HG03469 (cell line): ENCODE measurements around the gene NUCB1.
A peak's percentile ranks its signal among the peaks of the same experiment; 100 is the strongest.
"Not testable (repeated sequence)": the region's sequence is repeated elsewhere in the genome, so short reads cannot be mapped to it uniquely, and the experiment has no call there.

Experiments
- ATAC-seq: cut with Tn5 transposase; IDR thresholded peaks from one replicate; pipeline ENCODE4 v1.9.1; 2021; ENCODE audit warnings: mild to moderate bottlenecking, moderate library complexity, moderate number of reproducible peaks; ENCODE audit not compliant: unreplicated experiment

Gene NUCB1

DNA sequence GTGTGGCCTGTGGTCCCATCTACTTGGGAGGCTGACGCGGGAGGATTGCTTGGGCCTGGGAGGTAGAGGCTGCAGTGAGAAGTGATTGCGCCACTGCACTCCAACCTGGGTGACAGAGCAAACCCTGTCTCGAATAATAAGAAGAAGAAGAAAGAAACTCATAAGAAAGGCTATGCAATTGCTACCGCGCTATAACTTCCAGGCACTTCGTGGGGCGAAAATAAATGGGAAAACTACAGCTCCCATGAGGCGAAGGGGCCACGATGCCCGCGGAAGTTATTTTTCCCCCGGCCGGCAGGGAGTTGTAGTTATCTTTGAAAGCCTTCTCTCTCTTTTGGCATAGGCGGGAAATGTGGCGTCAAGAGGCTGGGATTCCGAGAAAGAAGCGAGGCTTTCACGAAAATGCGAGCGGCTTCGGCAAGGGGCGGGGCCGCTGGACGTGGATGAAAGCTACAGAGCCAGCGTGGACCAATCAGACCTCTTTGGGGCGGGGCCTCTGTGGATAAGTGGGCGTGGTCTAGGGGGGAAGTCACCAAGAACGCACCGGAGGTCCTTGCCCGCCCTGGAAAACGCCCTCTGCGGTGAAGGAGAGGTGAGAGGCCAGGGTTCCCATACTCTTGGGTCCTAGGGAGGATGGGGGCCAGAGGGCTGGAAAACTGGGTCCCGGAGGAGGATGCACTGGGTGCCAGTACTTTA, at the start of gene NUCB1:
TSS of gene NUCB1 (plus strand) at position 532 of the 696 bp plus-strand sequence. CDS start 485 bp downstream, outside the sequence.
- peak; percentile 56 for ATAC-seq

DNA sequence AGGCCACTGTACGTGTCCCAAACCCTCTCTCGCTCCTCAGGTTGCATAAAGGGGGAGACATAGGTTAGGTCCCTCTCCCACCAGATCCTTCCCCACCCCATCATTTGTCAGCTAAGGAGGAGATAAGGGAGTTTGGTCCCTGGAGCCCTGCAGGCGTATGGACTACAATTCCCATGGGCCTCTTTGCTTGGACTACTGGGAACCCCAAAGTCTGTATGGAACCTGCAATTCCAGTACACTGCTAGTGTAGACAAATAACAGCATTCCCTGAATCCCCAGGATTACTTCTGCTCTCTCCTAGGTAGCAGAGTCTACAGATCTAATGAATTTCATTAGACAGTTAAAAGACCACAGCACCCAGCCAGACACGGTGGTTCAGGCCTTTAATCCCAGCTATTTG, 47.8 kb upstream of the NUCB1 start:
- ATAC-seq: no peak

DNA sequence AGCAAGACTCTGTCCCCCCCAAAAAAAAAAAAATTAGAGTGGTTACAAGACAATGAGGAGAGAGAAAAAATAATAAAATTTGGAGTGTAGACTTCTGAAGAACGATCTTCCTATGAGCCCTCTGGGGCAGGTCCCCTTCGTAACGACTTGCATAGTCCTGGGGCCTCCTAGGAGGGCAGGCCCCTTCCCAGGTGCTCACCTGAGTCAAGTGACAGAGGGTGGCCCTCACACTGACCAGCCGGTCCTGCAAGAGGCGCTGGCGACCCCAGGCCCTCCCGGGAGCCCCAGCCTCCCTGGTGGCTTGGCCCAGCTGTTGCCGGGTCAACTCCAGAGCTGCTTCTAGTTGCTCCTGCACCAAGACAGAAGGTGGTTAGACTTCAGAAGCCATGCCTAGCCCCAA, 46.6 kb upstream of the NUCB1 start:
- no peak for ATAC-seq

- no peak for ATAC-seq
Observed at GRCh38 chr19:48854103-48854502, 46.0 kb upstream of the NUCB1 start.

DNA sequence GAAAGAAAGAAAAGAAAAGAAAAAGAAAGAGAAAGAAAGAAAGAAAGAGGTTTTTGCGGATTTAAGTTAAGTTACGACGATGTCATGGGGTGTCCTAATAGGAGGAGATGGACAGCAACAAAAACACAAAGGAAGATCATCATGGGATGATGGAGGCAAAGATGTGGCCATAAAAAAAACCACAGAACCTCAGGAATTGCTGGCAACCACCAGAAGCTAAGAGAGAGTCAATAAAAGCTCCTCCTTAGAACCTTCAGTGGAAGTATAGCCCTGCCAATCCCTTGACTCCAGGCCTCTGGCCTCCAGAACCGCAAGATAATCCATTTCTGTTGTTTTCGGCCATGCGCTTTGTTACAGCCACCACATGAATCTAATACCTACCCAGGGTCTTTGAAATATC, 43.2 kb upstream of the NUCB1 start:
- ATAC-seq: no peak

GRCh38 chr19:48858984-48859710, 41.0 kb upstream of the NUCB1 start:
- no peak for ATAC-seq

DNA sequence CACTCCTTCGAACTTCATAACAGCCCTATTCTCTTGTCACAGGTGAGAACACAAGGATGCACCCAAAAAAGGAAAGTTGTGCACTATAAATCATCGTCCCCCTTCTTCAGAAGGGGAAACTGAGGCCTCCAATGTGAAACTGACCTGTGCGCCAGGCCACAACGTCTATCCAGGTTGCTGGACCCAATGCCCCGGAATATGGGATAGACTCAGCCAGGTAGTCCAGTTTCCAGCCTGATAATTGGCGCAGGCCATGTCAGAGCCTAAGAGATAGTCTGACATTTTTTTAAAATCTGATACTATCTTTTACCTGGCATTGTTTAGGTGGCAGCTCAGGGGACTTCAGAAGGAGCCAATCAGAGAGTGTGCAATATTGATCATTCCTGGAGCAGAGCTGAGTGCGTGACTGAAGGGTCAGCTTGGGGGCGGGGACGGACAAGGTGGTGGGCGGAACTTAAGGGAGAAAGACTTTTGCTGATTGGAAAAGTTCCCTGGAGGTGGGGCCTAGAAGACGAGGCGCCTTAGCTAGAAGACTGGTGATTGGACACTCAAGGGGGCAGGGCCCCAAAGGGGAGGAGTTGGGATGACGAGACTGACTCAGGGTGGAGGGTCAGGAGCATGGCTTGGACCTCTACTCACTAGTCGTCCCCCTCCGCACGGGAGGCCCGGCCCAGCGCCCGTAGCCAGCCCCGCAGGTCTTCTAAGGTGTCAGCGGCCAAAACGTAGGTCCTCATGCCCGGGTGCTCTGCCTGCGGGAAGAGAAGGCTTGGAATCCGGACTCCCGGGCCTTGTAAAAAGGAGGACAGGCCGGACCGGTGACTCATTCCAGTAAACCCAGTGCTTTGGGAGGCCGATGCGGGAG, 40.2 kb upstream of the NUCB1 start:
- no peak for ATAC-seq

DNA sequence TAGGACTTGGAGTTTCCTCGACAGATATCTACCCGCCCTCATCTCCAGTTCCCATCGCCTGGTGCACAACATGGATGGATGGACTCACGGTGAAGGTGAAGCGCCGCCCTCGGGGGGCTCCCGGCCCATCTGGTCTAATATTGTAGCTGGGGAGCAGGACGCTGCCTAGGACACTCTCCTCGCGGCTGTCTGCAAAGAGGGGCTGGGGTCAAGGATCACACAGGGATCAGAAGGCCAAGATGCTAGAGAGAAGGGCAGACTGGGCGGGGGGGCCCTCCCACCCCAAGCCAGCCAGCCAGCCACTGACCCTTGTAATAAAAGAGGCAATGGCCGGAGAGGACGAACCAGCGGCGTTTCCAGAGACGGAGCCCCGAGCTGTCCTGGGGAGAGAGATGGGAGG, 38.8 kb upstream of the NUCB1 start:
- ATAC-seq: no peak

- ATAC-seq: no peak
Observed at GRCh38 chr19:48862827-48863226, 37.3 kb upstream of the NUCB1 start.

DNA sequence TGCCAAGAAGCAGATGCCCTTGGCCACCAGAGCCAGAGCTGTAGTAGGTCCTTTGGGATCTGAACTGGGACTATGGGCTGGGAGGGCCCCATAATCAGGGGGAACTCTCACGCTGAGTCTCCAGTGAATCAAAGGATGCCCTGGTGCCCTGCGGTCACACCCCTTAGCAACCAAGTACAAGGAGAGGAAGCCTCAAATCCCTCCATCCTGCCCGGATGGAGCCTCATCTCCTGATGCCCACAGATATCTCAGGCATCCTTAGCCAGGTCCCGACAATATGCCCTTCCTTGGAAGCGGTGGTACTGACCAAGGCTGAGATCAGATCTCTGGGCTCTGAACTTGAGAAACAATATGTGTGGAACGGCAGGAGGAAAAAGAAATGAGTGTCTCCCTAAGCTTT, 33.4 kb upstream of the NUCB1 start:
- no peak for ATAC-seq

DNA sequence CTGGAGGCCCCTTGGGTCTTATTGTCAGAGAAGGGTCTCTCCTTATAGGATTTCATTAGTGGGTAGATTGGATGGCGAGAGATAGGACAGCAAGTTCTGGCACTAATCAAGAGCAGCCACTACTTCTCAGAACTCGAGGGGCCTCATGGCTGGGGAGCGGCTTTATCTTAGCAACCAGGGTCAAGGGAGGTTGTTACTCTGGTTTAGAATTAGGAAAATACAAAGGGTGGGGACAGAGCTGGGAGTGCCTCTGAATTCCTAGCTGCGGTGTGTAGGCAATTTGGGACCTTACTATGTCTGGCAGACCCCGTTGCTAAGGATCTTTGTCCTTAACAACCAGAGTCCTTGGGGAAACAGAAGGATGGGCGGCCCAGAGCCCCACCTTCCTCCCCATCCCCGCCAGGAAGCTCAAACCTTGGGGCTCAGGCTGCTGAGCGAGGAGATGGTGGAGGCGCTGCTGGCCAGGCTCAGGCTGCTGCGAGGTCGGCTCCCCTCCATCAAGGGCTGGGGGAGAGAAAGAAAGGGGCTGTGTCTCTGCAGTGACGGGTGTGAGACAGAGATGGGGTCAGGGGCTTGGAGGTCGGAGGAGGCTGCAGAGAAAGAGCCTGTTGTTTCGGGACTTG, 32.9 kb upstream of the NUCB1 start:
- no peak for ATAC-seq

DNA sequence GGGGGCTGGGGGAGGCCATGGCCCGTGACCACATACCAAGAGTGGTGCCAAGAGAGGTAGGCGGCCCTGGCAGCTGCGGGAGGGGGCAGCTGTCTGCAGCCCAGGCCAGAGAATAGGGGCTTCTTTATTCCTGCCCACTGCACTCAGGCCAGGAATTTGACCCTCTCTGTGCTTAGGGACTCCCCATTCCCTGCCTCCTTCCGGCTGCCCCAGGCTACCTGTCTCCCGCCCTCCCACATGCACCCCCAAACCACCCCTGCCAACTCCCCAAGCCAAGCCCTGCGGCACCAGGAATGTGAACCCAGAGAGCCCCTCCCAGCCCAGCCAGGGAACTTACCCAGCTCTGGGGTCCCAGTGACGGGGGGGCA, 32.4 kb upstream of the NUCB1 start:
- no peak for ATAC-seq

- no peak for ATAC-seq
Observed at GRCh38 chr19:48868114-48868886, 31.8 kb upstream of the NUCB1 start, which contains the start of gene PLEKHA4. Gene PLEKHA4 (minus strand): TSS chr19:48868617. CDS start chr19:48867620, 997 bp downstream.

DNA sequence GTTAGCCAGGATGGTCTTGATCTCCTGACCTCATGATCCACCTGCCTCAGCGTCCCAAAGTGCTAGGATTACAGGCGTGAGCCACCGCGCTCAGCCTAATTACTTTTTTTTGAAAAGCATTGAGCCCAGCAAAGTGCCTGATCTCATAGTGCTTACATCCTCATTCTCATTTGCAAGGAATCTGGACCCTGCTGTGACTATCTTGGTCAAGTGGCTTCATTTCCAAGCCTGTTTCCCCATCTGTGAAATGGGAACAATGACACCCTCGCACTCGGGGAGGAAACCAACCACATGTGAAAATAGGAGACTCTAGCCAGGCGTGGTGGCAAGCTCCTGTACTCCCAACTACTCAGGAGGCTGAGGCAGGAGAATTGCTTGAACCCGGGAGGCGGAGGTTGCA, 30.1 kb upstream of the NUCB1 start:
- ATAC-seq: no peak

DNA sequence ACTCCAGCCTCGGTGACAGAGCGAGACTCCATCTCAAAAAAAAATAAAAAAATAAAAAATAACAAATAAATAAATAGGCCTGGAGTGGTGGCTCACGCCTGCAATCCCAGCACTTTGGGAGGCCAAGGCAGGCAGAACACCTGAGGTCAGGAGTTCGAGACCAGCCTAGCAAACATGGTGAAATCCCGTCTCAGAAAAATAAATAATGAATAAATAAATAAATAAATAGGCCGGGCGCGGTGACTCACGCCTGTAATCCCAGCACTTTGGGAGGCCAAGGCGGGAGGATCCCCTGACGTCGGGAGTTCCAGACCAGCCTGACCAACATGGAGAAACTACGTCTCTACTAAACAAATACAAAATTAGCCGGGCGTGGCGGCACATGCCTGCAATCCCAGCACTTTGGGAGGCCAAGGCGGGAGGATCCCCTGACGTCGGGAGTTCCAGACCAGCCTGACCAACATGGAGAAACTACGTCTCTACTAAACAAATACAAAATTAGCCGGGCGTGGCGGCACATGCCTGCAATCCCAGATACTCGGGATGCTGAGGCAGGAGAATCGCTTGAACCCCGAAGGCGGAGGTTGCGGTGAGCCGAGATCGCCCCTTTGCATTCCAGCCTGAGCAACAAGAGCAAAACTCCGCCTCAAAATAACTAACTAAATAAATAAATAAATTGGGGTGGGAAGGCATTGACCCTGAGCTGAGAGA, 28.5 kb upstream of the NUCB1 start:
- not testable (repeated sequence) for ATAC-seq

DNA sequence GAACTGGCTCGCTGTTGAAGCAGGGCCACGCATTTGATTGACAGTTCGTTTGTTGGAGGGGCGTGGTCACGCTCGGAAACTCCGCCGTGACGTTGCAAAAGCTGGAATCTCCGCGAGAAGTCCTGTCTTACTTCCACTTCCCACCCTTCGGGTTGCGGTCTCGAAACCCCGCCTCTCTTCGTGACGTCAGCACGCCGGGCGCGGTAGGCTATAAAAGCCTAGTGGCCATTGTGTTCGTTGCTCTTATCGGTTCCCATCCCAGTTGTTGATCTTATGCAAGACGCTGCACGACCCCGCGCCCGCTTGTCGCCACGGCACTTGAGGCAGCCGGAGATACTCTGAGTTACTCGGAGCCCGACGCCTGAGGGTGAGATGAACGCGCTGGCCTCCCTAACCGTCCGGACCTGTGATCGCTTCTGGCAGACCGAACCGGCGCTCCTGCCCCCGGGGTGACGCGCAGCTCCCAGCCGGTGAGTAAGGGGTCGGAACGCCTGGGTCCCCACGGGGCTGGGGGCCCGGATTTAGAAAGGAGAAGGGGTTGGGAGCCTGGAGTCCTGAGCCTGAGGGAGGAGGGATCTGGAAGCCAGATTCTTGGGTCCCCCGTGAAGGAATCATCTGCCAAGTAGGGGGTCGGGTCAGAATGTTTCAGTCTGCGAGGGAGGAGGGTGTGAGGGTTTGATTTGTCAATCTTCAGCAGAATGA, 27.8 kb upstream of the NUCB1 start, which contains the start of gene PPP1R15A:
TSS of gene PPP1R15A (plus strand) at position 240 of the 702 bp plus-strand sequence. CDS start 813 bp downstream, outside the sequence.
- ATAC-seq: peak; percentile 42

DNA sequence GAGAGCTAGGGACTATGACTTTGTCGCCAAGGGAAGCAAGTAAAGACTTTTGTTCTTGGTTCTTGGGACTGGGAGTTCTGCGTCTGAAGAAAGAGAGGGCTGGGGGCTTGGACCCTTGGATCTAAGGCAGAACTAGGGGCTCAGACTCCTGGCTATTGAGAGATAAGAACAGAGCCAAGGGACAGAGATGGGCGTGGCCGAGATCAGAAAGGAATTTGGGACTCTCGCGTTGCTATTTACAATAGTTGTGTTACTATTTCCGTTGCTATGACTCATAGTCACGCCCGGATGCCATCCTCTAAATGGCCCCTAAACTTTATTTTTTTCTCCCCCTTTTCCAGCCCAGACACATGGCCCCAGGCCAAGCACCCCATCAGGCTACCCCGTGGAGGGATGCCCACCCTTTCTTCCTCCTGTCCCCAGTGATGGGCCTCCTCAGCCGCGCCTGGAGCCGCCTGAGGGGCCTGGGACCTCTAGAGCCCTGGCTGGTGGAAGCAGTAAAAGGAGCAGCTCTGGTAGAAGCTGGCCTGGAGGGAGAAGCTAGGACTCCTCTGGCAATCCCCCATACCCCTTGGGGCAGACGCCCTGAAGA, 27.1 kb upstream of the NUCB1 start:
- no peak for ATAC-seq

DNA sequence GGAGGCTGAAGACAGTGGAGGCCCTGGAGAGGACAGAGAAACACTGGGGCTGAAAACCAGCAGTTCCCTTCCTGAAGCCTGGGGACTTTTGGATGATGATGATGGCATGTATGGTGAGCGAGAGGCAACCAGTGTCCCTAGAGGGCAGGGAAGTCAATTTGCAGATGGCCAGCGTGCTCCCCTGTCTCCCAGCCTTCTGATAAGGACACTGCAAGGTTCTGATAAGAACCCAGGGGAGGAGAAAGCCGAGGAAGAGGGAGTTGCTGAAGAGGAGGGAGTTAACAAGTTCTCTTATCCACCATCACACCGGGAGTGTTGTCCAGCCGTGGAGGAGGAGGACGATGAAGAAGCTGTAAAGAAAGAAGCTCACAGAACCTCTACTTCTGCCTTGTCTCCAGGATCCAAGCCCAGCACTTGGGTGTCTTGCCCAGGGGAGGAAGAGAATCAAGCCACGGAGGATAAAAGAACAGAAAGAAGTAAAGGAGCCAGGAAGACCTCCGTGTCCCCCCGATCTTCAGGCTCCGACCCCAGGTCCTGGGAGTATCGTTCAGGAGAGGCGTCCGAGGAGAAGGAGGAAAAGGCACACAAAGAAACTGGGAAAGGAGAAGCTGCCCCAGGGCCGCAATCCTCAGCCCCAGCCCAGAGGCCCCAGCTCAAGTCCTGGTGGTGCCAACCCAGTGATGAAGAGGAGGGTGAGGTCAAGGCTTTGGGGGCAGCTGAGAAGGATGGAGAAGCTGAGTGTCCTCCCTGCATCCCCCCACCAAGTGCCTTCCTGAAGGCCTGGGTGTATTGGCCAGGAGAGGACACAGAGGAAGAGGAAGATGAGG, 26.4 kb upstream of the NUCB1 start:
- no peak for ATAC-seq
